Panc1 (cell line): ENCODE data around the gene CELA2B. TPM values are rescaled to one million over a fixed set of nuclear protein-coding genes. Genes with fewer than 3 reads are reported as not detected.

Experiments
- ATAC-seq: fragments of 200-7000 bp; cut with Tn5 transposase; 2 replicates; pipeline ENCODE4 v1.9.1; 2020; ENCODE audit warnings: mild to moderate bottlenecking, moderate library complexity
- BruUV-seq: library from RNA; stranded (reverse); fragments of 400-500 nt; replicated peaks from 2 replicates; lab custom pipeline; 2021; lab: Mats Ljungman, UMichigan
- CTCF ChIA-PET: fragments of 300-600 bp; sonication (Branson Sonifier 250); formaldehyde crosslinking; loops from one replicate; lab custom pipeline; 2022; ENCODE audit warnings: antibody characterized with exemption; lab: Charles Lee
- POLR2A ChIA-PET: fragments of 300-600 bp; sonication (Branson Sonifier 250); formaldehyde crosslinking; loops from one replicate; lab custom pipeline; 2022; ENCODE audit warnings: antibody characterized with exemption; lab: Charles Lee
- DNase-seq: peaks from one replicate; pipeline ENCODE4 v3.0.0-alpha.2; 2010; ENCODE audit warnings: low read depth, low spot score
- H3K27ac ChIP-seq: 2 replicates; pipeline ENCODE4 v1.5.1; 2011; ENCODE audit warnings: mild to moderate bottlenecking, low read length, inconsistent platforms
- H3K27me3 ChIP-seq: fragments of 200-500 bp; sonication (Bioruptor generic); 2 replicates; pipeline ENCODE4 v1.6.0; 2014; ENCODE audit warnings: low read length, inconsistent platforms; ENCODE audit not compliant: control insufficient read depth, insufficient read depth
- H3K36me3 ChIP-seq: fragments of 200-500 bp; sonication (Bioruptor generic); 2 replicates; pipeline ENCODE4 v1.5.1; 2014; ENCODE audit warnings: inconsistent platforms, mild to moderate bottlenecking, low read length, moderate library complexity; ENCODE audit not compliant: control insufficient read depth, insufficient read depth
- H3K4me1 ChIP-seq: 2 replicates; pipeline ENCODE4 v1.5.1; 2011; ENCODE audit warnings: inconsistent platforms, mild to moderate bottlenecking, low read length, moderate library complexity; ENCODE audit not compliant: control insufficient read depth, insufficient read depth
- H3K4me3 ChIP-seq, 2 experiments: 2 replicates each; pipeline ENCODE4 v1.5.1; 2011 to 2012; ENCODE audit warnings: low read depth in 2 of 2, low read length in 2 of 2, mild to moderate bottlenecking in 2 of 2, inconsistent platforms in 1 of 2, moderate library complexity in 1 of 2
- H3K9me3 ChIP-seq: fragments of 200-500 bp; sonication (Bioruptor generic); 2 replicates; pipeline ENCODE4 v1.5.1; 2014; ENCODE audit warnings: low read depth, mild to moderate bottlenecking, inconsistent platforms, low read length, moderate library complexity; ENCODE audit not compliant: control insufficient read depth, insufficient read depth
- POLR2AphosphoS5 ChIP-seq: IDR thresholded peaks from 2 replicates; pipeline ENCODE4 v1.6.1; 2012; ENCODE audit warnings: mild to moderate bottlenecking, low read depth, low read length, moderate library complexity
- REST ChIP-seq, 2 experiments: IDR thresholded peaks; 2 replicates each; pipeline ENCODE4 v1.6.1; 2011 to 2012; ENCODE audit warnings: low read depth in 2 of 2, control low read depth in 1 of 2, low read length in 1 of 2, mild to moderate bottlenecking in 1 of 2, moderate library complexity in 1 of 2; ENCODE audit not compliant: insufficient read depth in 1 of 2
- SIN3A ChIP-seq: IDR thresholded peaks from 2 replicates; pipeline ENCODE4 v1.6.1; 2012; ENCODE audit warnings: low read depth, mild to moderate bottlenecking, low read length, moderate library complexity, borderline replicate concordance; ENCODE audit not compliant: insufficient read depth
- TCF7L2 ChIP-seq: IDR thresholded peaks from 2 replicates; pipeline ENCODE4 v1.6.1; 2011; ENCODE audit warnings: mild to moderate bottlenecking, low read depth, low read length, inconsistent platforms
- in situ Hi-C: cut with HindIII; loops from 2 replicates; pipeline ENCODE4 v1.10.0; 2016; ENCODE audit warnings: low sequenced_read_pairs, low pct_unique_long_range_greater_than_20kb
- intact Hi-C: fragments of 100-400 bp; cut with micrococcal nuclease; formaldehyde crosslinking; loops from one replicate; pipeline ENCODE4 v1.10.0; 2022; ENCODE audit not compliant: unreplicated experiment
- total RNA-seq: library from RNA; stranded (reverse); gene quantifications from one replicate; pipeline ENCODE4 v1.2.1, GENCODE V29; 2021; ENCODE audit not compliant: unreplicated experiment
- TF ChIP-seq, protein P1 (sequence below): fragments of 450-650 bp; IDR thresholded peaks from 2 replicates; pipeline ENCODE4 v1.5.1; 2017; ENCODE audit warnings: mild to moderate bottlenecking

Gene CELA2B
- total RNA-seq, 1 experiment from 2014 or later, result not detected

DNA sequence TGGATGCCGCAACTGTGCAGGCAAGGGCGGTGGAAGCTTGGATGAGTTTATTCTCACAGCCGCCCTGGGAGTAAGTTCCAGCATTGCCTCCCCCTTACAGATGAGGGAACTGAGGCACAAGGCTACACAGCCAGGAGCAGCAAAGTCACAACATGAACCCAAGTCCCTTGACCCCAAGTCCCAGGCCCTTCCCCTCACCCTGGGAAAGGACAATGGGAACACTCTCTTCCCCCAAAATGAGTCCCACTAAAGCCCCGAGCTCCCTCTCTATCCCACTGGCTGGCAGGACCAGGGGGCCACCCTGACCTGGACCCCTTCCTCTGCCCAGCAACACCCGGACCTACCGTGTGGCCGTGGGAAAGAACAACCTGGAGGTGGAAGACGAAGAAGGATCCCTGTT is 33.8 kb upstream of the CELA2B start:
- no peak overlapping the region for H3K27ac ChIP-seq
- intact Hi-C loops, result no loop called here
- H3K27me3 ChIP-seq, result no peaks in the 10 kb centered on the region
- no peak for DNase-seq
- ChIA-PET CTCF (no interaction called here), POLR2A (no interaction called here)
- in situ Hi-C loops, result no loop called here
- ATAC-seq, result no peak
- H3K4me1 ChIP-seq, result no peaks in the 10 kb centered on the region
- no peak overlapping the region for H3K4me3 ChIP-seq
- no peaks in the 10 kb centered on the region for H3K36me3 ChIP-seq
- no TSS peak for BruUV-seq
- TF ChIP-seq TCF7L2 (no peak), SIN3A (no peak), REST (IDR thresholded peaks at IDR 0.05; ENCODE audit: insufficient read depth in 1 of 2, low read depth in 2 of 2, low read length in 1 of 2) (no peak), POLR2AphosphoS5 (no peak)
- TF ChIP-seq, protein P1, sequence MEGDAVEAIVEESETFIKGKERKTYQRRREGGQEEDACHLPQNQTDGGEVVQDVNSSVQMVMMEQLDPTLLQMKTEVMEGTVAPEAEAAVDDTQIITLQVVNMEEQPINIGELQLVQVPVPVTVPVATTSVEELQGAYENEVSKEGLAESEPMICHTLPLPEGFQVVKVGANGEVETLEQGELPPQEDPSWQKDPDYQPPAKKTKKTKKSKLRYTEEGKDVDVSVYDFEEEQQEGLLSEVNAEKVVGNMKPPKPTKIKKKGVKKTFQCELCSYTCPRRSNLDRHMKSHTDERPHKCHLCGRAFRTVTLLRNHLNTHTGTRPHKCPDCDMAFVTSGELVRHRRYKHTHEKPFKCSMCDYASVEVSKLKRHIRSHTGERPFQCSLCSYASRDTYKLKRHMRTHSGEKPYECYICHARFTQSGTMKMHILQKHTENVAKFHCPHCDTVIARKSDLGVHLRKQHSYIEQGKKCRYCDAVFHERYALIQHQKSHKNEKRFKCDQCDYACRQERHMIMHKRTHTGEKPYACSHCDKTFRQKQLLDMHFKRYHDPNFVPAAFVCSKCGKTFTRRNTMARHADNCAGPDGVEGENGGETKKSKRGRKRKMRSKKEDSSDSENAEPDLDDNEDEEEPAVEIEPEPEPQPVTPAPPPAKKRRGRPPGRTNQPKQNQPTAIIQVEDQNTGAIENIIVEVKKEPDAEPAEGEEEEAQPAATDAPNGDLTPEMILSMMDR, result no peak
- no peaks in the 10 kb centered on the region for H3K9me3 ChIP-seq

DNA sequence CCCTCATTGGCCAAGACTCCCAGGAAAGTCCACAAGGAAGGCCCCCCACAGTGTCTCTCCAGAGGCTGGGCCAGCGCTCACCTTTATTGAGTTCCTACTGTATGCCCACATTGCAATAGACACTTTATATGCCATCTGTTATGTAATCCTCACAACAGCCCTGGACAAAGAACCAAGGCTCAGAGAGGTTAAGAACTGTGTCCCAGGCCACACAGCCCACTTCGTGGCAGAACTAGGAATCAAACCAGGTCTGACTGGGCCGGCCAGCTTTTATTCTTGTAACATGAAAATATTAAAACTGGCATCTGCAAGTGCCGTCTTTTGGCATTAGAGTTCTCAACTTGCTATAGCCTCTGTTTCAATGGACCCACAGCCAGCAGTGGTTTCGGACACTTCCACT is 33.1 kb upstream of the CELA2B start:
- TF ChIP-seq, protein P1, result no peak
- TF ChIP-seq TCF7L2, result no peak
- TF ChIP-seq SIN3A, result no peak
- TF ChIP-seq REST (IDR thresholded peaks at IDR 0.05; ENCODE audit: insufficient read depth in 1 of 2, low read depth in 2 of 2, low read length in 1 of 2), result no peak
- no peak for TF ChIP-seq POLR2AphosphoS5
- POLR2A ChIA-PET, result no interaction called here
- in situ Hi-C loops (no loop called here), intact Hi-C loops (no loop called here)
- Histone ChIP-seq H3K4me3 (no peak overlapping the region), H3K4me1 (no peaks in the 10 kb centered on the region), H3K27ac (no peak overlapping the region), H3K36me3 (no peaks in the 10 kb centered on the region), H3K27me3 (no peaks in the 10 kb centered on the region), H3K9me3 (no peaks in the 10 kb centered on the region)
- BruUV-seq, result no TSS peak
- DNase-seq (no peak), ATAC-seq (no peak)
- CTCF ChIA-PET, result no interaction called here
